HG03095 (cell line): Measurements from ENCODE around the gene KHDC1.
"Not testable (repeated sequence)": the region's sequence is repeated elsewhere in the genome, so short reads cannot be mapped to it uniquely, and the experiment has no call there.

Experiments
- ATAC-seq: cut with Tn5 transposase; IDR thresholded peaks from one replicate; pipeline ENCODE4 v1.9.1; 2021; ENCODE audit warnings: moderate library complexity; ENCODE audit not compliant: unreplicated experiment

Gene KHDC1

GRCh38 chr6:73252703-73253102 lies 10.3 kb downstream of the KHDC1 start:
- no peak for ATAC-seq

- no peak for ATAC-seq
Observed at GRCh38 chr6:73250016-73250415, 13.0 kb downstream of the KHDC1 start.

GRCh38 chr6:73248192-73248903 lies 14.6 kb downstream of the KHDC1 start:
- ATAC-seq = no peak

- ATAC-seq = no peak
Observed at GRCh38 chr6:73242001-73242400, 21.0 kb downstream of the KHDC1 start.

- ATAC-seq = no peak
Observed at GRCh38 chr6:73240730-73241129, 22.3 kb downstream of the KHDC1 start.

GRCh38 chr6:73236144-73236750 lies 26.7 kb downstream of the KHDC1 start:
- no peak for ATAC-seq

- ATAC-seq = no peak
Observed at GRCh38 chr6:73234733-73235132, 28.3 kb downstream of the KHDC1 start.

- not testable (repeated sequence) for ATAC-seq
Observed at GRCh38 chr6:73233971-73234370, 29.0 kb downstream of the KHDC1 start.

GRCh38 chr6:73233048-73233447 lies 29.9 kb downstream of the KHDC1 start:
- no peak for ATAC-seq

- ATAC-seq = no peak
Observed at GRCh38 chr6:73231986-73232391, 31.0 kb downstream of the KHDC1 start.

GRCh38 chr6:73227606-73228255 lies 35.3 kb downstream of the KHDC1 start:
- no peak for ATAC-seq

GRCh38 chr6:73225396-73225795 lies 37.6 kb downstream of the KHDC1 start, which contains the start of gene KHDC1L:
Gene KHDC1L, minus strand, starts transcription at chr6:73225496. Its CDS starts 88 bp downstream, at chr6:73225408.
- no peak for ATAC-seq

- ATAC-seq = no peak
Observed at GRCh38 chr6:73216859-73217258, 46.1 kb downstream of the KHDC1 start.

- no peak for ATAC-seq
Observed at GRCh38 chr6:73209117-73209516, 53.9 kb downstream of the KHDC1 start.

GRCh38 chr6:73207221-73207837 lies 55.7 kb downstream of the KHDC1 start:
- no peak for ATAC-seq

GRCh38 chr6:73204252-73204651 lies 58.7 kb downstream of the KHDC1 start:
- ATAC-seq = no peak

- no peak for ATAC-seq
Observed at GRCh38 chr6:73203098-73203497, 59.9 kb downstream of the KHDC1 start.

- ATAC-seq = no peak
Observed at GRCh38 chr6:73200735-73201134, 62.3 kb downstream of the KHDC1 start.

GRCh38 chr6:73200247-73200646 lies 62.7 kb downstream of the KHDC1 start:
- ATAC-seq = no peak

- no peak for ATAC-seq
Observed at GRCh38 chr6:73194744-73195143, 68.3 kb downstream of the KHDC1 start.

- ATAC-seq = not testable (repeated sequence)
Observed at GRCh38 chr6:73193302-73193701, 69.7 kb downstream of the KHDC1 start.
